ENCODE measurements around the gene UACA. TPM values are rescaled to one million over a fixed set of nuclear protein-coding genes. Genes with fewer than 3 reads are reported as not detected.

The UACA gene
- total RNA-seq, 1 donor from 2014 or later = 35.7 TPM

GRCh38 chr15:70763950-70764730, 782 bp upstream of the UACA start:
- H3K27me3 ChIP-seq (ENCODE audit: low read depth) = peaks cover 20% of the 10 kb centered on the region
- no peak for TF ChIP-seq CTCF (IDR thresholded peaks at IDR 0.05)
- DNase-seq = no peak
- intact Hi-C loops (cut with DNase I) = no loop called here
- no peaks in the 10 kb centered on the region for H3K36me3 ChIP-seq
- no peaks in the 10 kb centered on the region for H3K9me3 ChIP-seq
- ATAC-seq = no peak
- H3K4me1 ChIP-seq = peaks cover 48% of the 10 kb centered on the region
- peak overlapping the region; percentile 79 for H3K4me3 ChIP-seq
- peak overlapping the region; percentile 94 for H3K27ac ChIP-seq

GRCh38 chr15:70762469-70763119, 764 bp downstream of the UACA start:
- no peaks in the 10 kb centered on the region for H3K9me3 ChIP-seq
- ATAC-seq (peak; percentile 38 to 59), DNase-seq (peak; percentile 57)
- H3K4me3 ChIP-seq = peak overlapping the region; percentile 79
- no peaks in the 10 kb centered on the region for H3K36me3 ChIP-seq
- H3K4me1 ChIP-seq = peaks cover 48% of the 10 kb centered on the region
- TF ChIP-seq CTCF (IDR thresholded peaks at IDR 0.05) = no peak
- peaks cover 19% of the 10 kb centered on the region for H3K27me3 ChIP-seq (ENCODE audit: low read depth)
- intact Hi-C loops (cut with DNase I) = no loop called here
- H3K27ac ChIP-seq = peak overlapping the region; percentile 94

GRCh38 chr15:70761931-70762468, 1.4 kb downstream of the UACA start:
- Histone ChIP-seq H3K4me1 (peaks cover 50% of the 10 kb centered on the region), H3K4me3 (peak overlapping the region; percentile 79), H3K9me3 (no peaks in the 10 kb centered on the region), H3K27me3 (ENCODE audit: low read depth) (peaks cover 19% of the 10 kb centered on the region), H3K36me3 (no peaks in the 10 kb centered on the region), H3K27ac (peak overlapping the region; percentile 94)
- intact Hi-C loops (cut with DNase I) = no loop called here
- ATAC-seq (no peak), DNase-seq (no peak)
- no peak for TF ChIP-seq CTCF (IDR thresholded peaks at IDR 0.05)

DNA sequence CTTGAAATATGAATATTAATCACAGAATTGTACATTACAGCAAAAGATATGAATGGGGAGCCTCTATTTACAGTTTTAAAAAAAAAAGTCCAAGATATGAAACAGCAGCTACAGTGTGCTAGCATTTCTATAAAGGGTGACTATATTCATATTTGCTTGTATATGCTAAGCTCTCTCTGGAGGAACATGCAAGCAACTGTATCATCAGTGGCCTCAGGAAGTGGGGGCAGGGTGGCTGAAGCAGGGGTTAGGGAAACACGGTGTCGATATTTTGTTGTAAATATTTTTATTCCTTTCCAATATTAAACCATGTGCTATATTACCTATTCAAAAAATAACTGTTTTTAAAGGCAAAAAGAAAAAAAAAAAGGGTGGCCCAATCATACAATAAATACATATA, 2.3 kb downstream of the UACA start:
- no peak for DNase-seq
- intact Hi-C loops (cut with DNase I) = no loop called here
- Histone ChIP-seq H3K27me3 (ENCODE audit: low read depth) (peaks cover 19% of the 10 kb centered on the region), H3K4me1 (peaks cover 54% of the 10 kb centered on the region), H3K36me3 (no peaks in the 10 kb centered on the region), H3K9me3 (no peaks in the 10 kb centered on the region), H3K4me3 (peak overlapping the region; percentile 79), H3K27ac (no peak overlapping the region)
- no peak for TF ChIP-seq CTCF (IDR thresholded peaks at IDR 0.05)
- ATAC-seq = no peak

- Histone ChIP-seq H3K27ac (no peak overlapping the region), H3K27me3 (ENCODE audit: low read depth) (peaks cover 18% of the 10 kb centered on the region), H3K36me3 (no peaks in the 10 kb centered on the region), H3K4me1 (peaks cover 41% of the 10 kb centered on the region), H3K9me3 (no peaks in the 10 kb centered on the region), H3K4me3 (no peak overlapping the region)
- TF ChIP-seq CTCF (IDR thresholded peaks at IDR 0.05) = no peak
- DNase-seq = no peak
- ATAC-seq = no peak
- intact Hi-C loops (cut with DNase I) = no loop called here
Observed at GRCh38 chr15:70758790-70759462, 4.4 kb downstream of the UACA start.
